ENCODE measurements around the gene GTPBP3. TPM values are rescaled to one million over a fixed set of nuclear protein-coding genes. Genes with fewer than 3 reads are reported as not detected.
A peak's percentile ranks its signal among the peaks of the same experiment; 100 is the strongest.

Gene GTPBP3
- total and polyA plus RNA-seq, 9 of the 15 experiments (the other 6 are each of a cell fraction or from before 2014, with no cell fraction given), result 4.9 to 124 (median 22.6) TPM

- TF ChIP-seq, protein P1, sequence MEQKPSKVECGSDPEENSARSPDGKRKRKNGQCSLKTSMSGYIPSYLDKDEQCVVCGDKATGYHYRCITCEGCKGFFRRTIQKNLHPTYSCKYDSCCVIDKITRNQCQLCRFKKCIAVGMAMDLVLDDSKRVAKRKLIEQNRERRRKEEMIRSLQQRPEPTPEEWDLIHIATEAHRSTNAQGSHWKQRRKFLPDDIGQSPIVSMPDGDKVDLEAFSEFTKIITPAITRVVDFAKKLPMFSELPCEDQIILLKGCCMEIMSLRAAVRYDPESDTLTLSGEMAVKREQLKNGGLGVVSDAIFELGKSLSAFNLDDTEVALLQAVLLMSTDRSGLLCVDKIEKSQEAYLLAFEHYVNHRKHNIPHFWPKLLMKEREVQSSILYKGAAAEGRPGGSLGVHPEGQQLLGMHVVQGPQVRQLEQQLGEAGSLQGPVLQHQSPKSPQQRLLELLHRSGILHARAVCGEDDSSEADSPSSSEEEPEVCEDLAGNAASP (IDR thresholded peaks at IDR 0.05), result no peak
- TF ChIP-seq NFIC (IDR thresholded peaks at IDR 0.05) (peak; percentile 57), CBX1 (IDR thresholded peaks at IDR 0.05; ENCODE audit: low read depth) (no peak), ZNF263 (CRISPR knock-in tag; IDR thresholded peaks at IDR 0.05; ENCODE audit: borderline replicate concordance) (no peak), ETV1 (tag; conservative IDR thresholded peaks at IDR 0.05; ENCODE audit: low read depth) (peak; percentile 31; the same call in 1 of the 2 replicates), ELF2 (CRISPR knock-in tag; IDR thresholded peaks at IDR 0.05) (no peak), KAT7 (CRISPR knock-in tag; IDR thresholded peaks at IDR 0.05; ENCODE audit: borderline replicate concordance) (no peak), ETV6 (IDR thresholded peaks at IDR 0.05; ENCODE audit: borderline replicate concordance in 1 of 2, low read depth in 2 of 2, low read length in 1 of 2) (no peak), ETV6 (CRISPR knock-in tag; IDR thresholded peaks at IDR 0.05; ENCODE audit: borderline replicate concordance) (no peak), MYNN (IDR thresholded peaks at IDR 0.05) (no peak), MYNN (CRISPR knock-in tag; IDR thresholded peaks at IDR 0.05) (no peak), PRMT5 (CRISPR knock-in tag; IDR thresholded peaks at IDR 0.05) (no peak), SREBF2 (CRISPR knock-in tag; IDR thresholded peaks at IDR 0.05) (no peak), ATF7 (IDR thresholded peaks at IDR 0.05) (peak; percentile 60; the same call in 1 of the 2 replicates), GABPB1 (CRISPR knock-in tag; IDR thresholded peaks at IDR 0.05) (no peak), BCL6 (CRISPR knock-in tag; IDR thresholded peaks at IDR 0.05) (no peak), PHB (CRISPR knock-in tag; IDR thresholded peaks at IDR 0.05) (no peak), MEIS2 (IDR thresholded peaks at IDR 0.05; ENCODE audit: partially characterized antibody) (no peak), KAT2B (IDR thresholded peaks at IDR 0.05; ENCODE audit: low read depth, low read length) (no peak)
- TF ChIP-seq, protein P2, sequence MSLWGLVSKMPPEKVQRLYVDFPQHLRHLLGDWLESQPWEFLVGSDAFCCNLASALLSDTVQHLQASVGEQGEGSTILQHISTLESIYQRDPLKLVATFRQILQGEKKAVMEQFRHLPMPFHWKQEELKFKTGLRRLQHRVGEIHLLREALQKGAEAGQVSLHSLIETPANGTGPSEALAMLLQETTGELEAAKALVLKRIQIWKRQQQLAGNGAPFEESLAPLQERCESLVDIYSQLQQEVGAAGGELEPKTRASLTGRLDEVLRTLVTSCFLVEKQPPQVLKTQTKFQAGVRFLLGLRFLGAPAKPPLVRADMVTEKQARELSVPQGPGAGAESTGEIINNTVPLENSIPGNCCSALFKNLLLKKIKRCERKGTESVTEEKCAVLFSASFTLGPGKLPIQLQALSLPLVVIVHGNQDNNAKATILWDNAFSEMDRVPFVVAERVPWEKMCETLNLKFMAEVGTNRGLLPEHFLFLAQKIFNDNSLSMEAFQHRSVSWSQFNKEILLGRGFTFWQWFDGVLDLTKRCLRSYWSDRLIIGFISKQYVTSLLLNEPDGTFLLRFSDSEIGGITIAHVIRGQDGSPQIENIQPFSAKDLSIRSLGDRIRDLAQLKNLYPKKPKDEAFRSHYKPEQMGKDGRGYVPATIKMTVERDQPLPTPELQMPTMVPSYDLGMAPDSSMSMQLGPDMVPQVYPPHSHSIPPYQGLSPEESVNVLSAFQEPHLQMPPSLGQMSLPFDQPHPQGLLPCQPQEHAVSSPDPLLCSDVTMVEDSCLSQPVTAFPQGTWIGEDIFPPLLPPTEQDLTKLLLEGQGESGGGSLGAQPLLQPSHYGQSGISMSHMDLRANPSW (CRISPR knock-in tag; IDR thresholded peaks at IDR 0.05), result no peak
Observed at GRCh38 chr19:17348700-17349099, 11.3 kb downstream of the GTPBP3 start (continued).
